ENCODE data around the gene PCSK6.
"Not testable (repeated sequence)": the region's sequence is repeated elsewhere in the genome, so short reads cannot be mapped to it uniquely, and the experiment has no call there.

The PCSK6 gene

GRCh38 chr15:101482526-101483371 is 6.8 kb downstream of the PCSK6 start:
- ATAC-seq (no peak), DNase-seq (no peak)

GRCh38 chr15:101481917-101482525 is 7.5 kb downstream of the PCSK6 start:
- ATAC-seq (no peak), DNase-seq (no peak)

GRCh38 chr15:101481381-101481705 is 8.2 kb downstream of the PCSK6 start:
- DNase-seq (no peak), ATAC-seq (no peak)

- ATAC-seq (no peak), DNase-seq (no peak)
Observed at GRCh38 chr15:101480613-101481380, 8.7 kb downstream of the PCSK6 start.

- ATAC-seq (no peak), DNase-seq (no peak)
Observed at GRCh38 chr15:101479851-101480612, 9.5 kb downstream of the PCSK6 start.

GRCh38 chr15:101479342-101479845 is 10.1 kb downstream of the PCSK6 start:
- ATAC-seq (no peak), DNase-seq (no peak)

- ATAC-seq (no peak), DNase-seq (no peak)
Observed at GRCh38 chr15:101478701-101479341, 10.7 kb downstream of the PCSK6 start.

GRCh38 chr15:101477851-101478362 is 11.6 kb downstream of the PCSK6 start:
- DNase-seq, result no peak
- no peak for ATAC-seq

- DNase-seq (no peak), ATAC-seq (no peak)
Observed at GRCh38 chr15:101476756-101477155, 12.8 kb downstream of the PCSK6 start.

- ATAC-seq, result no peak
- DNase-seq, result no peak
Observed at GRCh38 chr15:101474983-101475382, 14.5 kb downstream of the PCSK6 start.

GRCh38 chr15:101474233-101474632 is 15.3 kb downstream of the PCSK6 start:
- DNase-seq, result no peak
- ATAC-seq, result no peak

GRCh38 chr15:101472033-101472432 is 17.5 kb downstream of the PCSK6 start:
- ATAC-seq, result no peak
- no peak for DNase-seq

GRCh38 chr15:101470548-101471239 is 18.8 kb downstream of the PCSK6 start:
- no peak for ATAC-seq
- no peak for DNase-seq

GRCh38 chr15:101469520-101470288 is 19.8 kb downstream of the PCSK6 start:
- no peak for ATAC-seq
- no peak for DNase-seq

GRCh38 chr15:101466188-101466587 is 23.3 kb downstream of the PCSK6 start:
- DNase-seq, result no peak
- no peak for ATAC-seq

GRCh38 chr15:101464999-101465669 is 24.4 kb downstream of the PCSK6 start:
- DNase-seq (no peak), ATAC-seq (no peak)

- ATAC-seq (no peak), DNase-seq (no peak)
Observed at GRCh38 chr15:101464256-101464998, 25.1 kb downstream of the PCSK6 start.

GRCh38 chr15:101463696-101464095 is 25.8 kb downstream of the PCSK6 start:
- not testable (repeated sequence) for DNase-seq, ATAC-seq

- DNase-seq, result no peak
Observed at GRCh38 chr15:101463270-101463669, 26.2 kb downstream of the PCSK6 start.

More at GRCh38 chr15:101463270-101463669, 26.2 kb downstream of the PCSK6 start:
- ATAC-seq, result no peak
